Right lobe of liver (tissue), 4 donors: ENCODE data around the gene ATXN10.

ENCODE experiments used
- CTCF ChIP-seq, 4 donors: fragments of 200-600 bp in 3 of 4; fragments of 450-650 bp in 1 of 4; IDR thresholded peaks; one replicate each; pipeline versions ENCODE4 v1.5.1 to v1.8.0; 2016 to 2022; ENCODE audit warnings: antibody characterized with exemption in 4 of 4, mild to moderate bottlenecking in 2 of 4
- POLR2A ChIP-seq: fragments of 450-650 bp; IDR thresholded peaks from one replicate; pipeline ENCODE4 v1.6.1; 2017; ENCODE audit warnings: antibody characterized with exemption, mild to moderate bottlenecking
- donor health status: DM: no; HTN: no; CAD: no.
- donor health status: DM: no; HTN: no; CAD: no.
- donor health status: DM: no; HTN: yes; CAD: no.

DNA sequence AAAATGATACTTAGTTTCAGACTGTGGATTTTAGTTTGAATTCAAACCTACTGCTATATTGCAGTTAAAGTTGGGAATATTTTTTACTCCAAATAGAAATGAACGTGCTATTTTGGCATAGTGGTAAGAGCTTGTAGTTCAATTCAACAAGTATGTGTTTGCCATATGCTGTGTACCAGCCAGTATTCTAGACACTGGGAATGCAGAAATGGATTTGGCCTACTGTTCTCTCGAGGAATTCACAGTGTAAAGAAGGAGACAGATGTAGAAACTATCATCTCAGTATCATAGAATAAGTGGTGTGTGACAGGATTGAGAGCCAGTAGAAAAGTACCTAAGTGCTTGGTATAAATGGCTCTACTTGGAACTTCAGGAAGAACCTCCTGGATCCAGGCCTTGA, 80.4 kb downstream of the ATXN10 start:
- no peak for TF ChIP-seq CTCF (IDR thresholded peaks at IDR 0.05)
- TF ChIP-seq POLR2A = no peak
